Measurements from ENCODE around the gene CBX2.

CBX2 gene

GRCh38 chr17:79801156-79802038 is 23.4 kb downstream of the CBX2 start:
- peak; percentile 68 for DNase-seq

- no peak for DNase-seq
Observed at GRCh38 chr17:79802039-79802735, 24.2 kb downstream of the CBX2 start.

DNA sequence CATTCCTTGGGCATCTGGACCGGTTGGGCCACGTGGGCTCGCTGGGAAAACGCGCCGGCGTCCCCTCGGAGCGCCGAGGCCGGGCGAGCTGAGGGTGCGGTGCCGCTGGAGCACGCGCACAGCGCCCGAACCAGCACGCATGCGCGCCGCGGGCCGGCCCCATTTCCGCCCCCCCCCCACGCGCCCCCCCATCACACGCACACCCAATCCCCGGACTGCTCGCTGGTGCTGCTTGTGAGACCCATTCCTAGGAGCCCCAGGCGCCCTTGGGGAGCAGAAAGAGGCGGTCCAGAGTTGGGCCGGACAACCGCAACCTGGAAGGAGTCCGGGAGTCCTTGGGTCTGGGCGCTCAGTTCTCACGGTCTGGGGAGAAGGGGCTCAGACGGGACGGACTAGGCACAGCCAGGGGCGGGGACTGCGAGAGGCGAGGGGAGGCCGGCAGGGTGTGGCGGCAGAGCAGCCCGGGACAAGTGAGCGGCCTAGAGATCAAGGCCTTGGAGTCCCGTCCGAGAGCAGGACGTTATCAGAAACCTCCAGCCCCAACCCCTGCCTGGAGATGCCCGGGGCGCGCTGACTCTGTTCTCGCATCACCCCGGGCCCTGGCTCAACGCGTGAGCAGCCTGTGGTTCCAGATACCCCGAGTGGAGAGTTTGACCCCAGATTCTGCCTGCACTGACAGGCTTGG is 24.9 kb downstream of the CBX2 start:
- no peak for DNase-seq

- DNase-seq = no peak
Observed at GRCh38 chr17:79803421-79803996, 25.6 kb downstream of the CBX2 start.

DNA sequence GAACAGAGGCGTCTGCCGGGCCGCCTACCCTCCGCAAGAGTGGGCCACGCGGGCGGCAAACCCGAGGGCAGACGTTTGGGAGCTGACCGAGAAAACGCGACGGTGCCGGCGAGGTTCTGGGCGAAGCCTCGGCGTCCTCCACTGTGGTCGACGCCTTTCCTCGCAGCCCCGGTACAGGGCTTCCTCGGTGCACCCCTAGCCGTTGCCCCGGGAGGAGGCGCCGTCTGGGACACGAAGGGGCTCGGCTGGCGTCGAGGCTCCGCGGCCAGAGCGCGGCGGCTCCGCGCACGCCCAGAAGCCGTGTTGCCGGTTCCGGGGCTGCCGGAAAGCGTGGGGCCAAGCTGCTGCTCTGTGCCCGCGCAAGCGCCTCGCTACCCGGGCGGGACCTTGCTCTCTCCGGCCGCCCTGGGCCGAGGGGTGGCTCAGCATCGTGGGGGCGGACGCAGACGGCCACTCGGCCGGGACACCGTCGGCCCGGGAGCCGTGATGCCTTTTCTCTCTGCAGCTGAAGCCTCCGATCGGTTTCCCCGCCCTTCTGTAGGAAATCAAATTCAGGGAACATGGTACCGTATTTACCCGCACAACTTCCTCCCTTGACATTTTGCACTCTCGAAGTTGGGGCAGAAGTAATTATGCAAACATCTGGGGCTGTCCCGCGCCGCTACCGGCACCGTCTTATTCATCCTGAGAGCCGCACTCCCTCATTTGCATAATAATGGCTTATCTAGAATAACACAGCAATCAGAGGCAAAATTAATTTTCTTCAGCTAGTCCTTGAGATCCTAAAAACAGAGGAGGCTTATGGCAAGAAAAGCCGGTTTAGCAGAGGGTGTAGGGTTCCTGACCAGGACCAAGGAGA is 26.3 kb downstream of the CBX2 start:
- peak; percentile 25 for DNase-seq

DNA sequence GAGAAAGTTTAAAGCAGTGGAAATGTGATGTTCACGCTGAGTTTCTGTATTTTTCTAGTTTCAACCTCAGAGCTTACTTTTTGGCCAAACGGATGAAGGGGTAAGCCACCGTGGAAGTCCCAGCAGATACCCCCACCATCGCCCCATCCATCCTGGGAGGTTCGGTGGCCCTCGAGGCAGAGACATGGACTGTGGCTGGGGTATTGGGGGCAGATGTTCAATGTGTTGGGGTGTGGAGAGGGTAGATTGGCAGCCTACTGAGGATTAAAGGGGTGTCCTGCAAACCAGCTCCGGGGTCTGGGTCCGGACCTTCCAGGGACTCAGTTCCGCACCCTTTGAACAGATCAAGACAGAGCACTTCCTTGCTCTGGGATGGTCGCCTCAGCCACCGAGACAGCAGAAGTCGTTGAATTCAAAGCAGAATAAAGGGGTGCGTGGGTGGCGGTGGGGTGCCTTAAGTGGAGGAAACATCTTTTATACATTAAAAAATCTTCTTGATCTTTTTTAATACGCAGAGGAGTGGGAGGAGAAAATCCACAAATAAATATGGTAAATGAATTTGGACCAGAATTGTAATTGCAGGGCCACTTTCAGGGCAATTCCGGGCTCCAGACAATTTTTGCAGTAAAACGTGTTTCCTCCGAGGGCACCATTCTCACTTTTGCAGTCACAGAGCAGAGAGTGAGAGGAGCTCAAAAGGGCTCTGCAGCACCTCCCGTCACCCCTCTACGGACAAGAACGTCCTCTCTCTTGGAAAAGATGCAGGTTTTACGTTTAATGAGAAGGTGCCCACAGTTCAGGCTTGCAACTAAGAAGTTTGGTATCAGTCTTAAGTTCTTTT is 27.1 kb downstream of the CBX2 start:
- DNase-seq = no peak

GRCh38 chr17:79806446-79806760 is 28.5 kb downstream of the CBX2 start:
- no peak for DNase-seq

GRCh38 chr17:79806863-79807720 is 29.1 kb downstream of the CBX2 start:
- no peak for DNase-seq

GRCh38 chr17:79808763-79809529 is 31.0 kb downstream of the CBX2 start:
- peak; percentile 74 for DNase-seq

GRCh38 chr17:79809530-79810129 is 31.7 kb downstream of the CBX2 start:
- DNase-seq = peak; percentile 74

DNA sequence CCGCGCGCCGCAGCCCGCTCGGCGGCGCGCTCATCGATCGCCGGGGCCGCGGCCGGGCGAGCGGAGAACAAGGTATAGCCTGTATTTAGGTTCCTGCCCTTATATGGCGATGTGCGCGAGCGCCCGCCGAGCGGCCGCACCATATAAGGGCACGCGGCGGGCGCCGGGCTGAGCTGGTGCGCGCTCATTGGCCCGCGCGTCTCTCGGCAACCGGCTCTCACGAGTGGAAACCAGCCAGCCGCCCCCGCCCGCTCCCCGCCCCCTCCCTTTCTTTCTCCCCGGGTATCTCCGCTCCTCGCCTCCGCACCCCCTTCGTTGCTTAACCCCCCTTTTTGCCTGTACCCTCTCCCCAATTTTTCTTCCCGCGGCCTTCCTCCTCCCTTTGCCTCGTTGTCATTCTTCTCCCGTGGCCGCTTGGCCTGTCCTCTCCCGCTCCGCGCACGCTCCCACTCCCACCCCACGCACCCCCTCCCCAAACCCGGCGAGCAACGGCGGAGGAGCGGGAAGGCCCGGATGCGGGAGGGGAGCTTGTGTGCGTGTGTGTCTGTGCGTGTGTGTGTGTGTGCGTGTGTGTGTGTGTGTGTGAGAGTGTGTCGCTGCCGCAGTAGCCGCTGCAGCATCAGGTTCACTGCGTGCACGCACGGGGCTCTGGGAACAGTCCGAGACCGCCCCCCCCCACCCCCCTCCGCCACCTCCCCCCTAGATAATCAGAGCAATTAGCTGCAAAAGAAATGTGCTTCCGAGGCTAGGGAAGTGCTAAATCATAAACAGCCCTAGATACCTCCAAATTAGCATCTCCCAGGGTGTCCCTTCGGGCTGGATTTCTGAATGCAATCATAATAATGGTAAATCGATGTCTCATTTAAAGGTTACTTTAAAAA is 32.4 kb downstream of the CBX2 start:
- peak; percentile 95 for DNase-seq

- peak; percentile 80 for DNase-seq
Observed at GRCh38 chr17:79811011-79811867, 33.3 kb downstream of the CBX2 start.

GRCh38 chr17:79811868-79812352 is 34.0 kb downstream of the CBX2 start:
- DNase-seq = peak; percentile 50

DNA sequence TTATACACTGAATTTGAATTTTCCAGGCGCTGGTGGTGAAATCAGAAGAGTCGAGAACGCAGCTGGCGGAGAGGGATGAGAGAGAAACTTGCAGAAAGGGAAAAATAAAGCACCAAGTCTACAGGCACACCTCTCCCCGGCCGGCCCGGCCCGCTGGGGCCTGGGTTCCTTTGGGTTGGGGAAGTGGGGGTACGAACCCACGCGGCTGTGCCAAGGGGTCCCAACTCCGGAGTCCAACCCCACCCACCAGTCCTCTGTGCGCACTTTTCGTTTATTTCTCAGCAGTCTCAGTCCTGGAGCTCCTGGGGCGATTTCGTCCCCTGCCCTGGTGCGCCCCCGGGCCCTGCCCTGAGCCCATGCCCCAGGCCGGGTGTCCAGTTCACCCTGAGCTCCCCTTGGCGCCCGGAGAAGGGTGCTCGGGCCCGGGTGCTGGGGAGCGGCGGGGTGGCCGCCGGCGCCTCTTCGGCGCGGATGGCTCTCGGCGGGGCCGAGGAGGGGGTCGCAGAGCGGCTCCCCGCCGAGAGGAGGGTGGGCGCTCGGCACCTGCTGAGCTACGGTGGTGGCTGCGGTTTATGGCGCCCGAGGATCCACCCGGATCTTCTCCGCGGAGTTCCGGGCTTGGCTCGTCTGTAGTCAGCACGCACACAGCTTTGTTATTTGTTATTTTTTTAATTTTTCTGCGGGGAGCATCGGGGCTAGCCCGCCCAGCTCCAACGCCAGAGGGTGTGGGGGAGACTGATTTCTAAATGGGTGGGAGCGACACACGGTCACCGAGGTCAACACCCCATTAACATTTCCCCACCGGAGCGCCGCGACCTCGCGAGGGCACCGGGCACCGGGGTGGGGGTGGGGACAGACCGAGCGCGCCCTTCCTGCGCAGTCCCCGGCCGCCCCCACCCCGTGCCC is 34.7 kb downstream of the CBX2 start:
- DNase-seq = peak; percentile 60

- peak; percentile 59 for DNase-seq
Observed at GRCh38 chr17:79813297-79814126, 35.6 kb downstream of the CBX2 start.

Data from NCI-H146 (cell line).